ENCODE results near the gene C11orf24. TPM values are rescaled to one million over a fixed set of nuclear protein-coding genes. Genes with fewer than 3 reads are reported as not detected.

The C11orf24 gene
- total and polyA plus RNA-seq, 9 of the 15 experiments (the other 6 are each of a cell fraction or from before 2014, with no cell fraction given) = 2.0 to 65.2 (median 32.5) TPM

GRCh38 chr11:68297812-68298658, 26.3 kb upstream of the C11orf24 start (continued):
- TF ChIP-seq RAD21 (CRISPR knock-in tag; conservative IDR thresholded peaks at IDR 0.05 in 1 of 2, IDR thresholded peaks at IDR 0.05 in 1 of 2) (peak; percentile 98 to 99), ESRRA (IDR thresholded peaks at IDR 0.05; ENCODE audit: borderline replicate concordance, low read depth) (peak; percentile 87), KAT2B (IDR thresholded peaks at IDR 0.05; ENCODE audit: low read depth, low read length) (no peak), MNT (conservative IDR thresholded peaks at IDR 0.05) (peak; percentile 60 to 71), ARID2 (IDR thresholded peaks at IDR 0.05) (peak; percentile 72; the same call in 1 of the 2 replicates), YY1 (IDR thresholded peaks at IDR 0.05; ENCODE audit: borderline replicate concordance in 1 of 3, control insufficient read depth in 1 of 3, extremely low read depth in 1 of 3, insufficient read depth in 3 of 3, insufficient read length in 1 of 3, insufficient replicate concordance in 2 of 3, low read depth in 1 of 3, low read length in 2 of 3) (peak in 2 of 3 experiments; percentile 40 to 56), BCL6 (CRISPR knock-in tag; IDR thresholded peaks at IDR 0.05) (no peak), TCFL5 (CRISPR knock-in tag; conservative IDR thresholded peaks at IDR 0.05) (no peak), L3MBTL2 (IDR thresholded peaks at IDR 0.05) (peak; percentile 54; the same call in 1 of the 2 replicates), NELFE (IDR thresholded peaks at IDR 0.05; ENCODE audit: insufficient read depth, insufficient read length) (no peak), ZNF263 (CRISPR knock-in tag; IDR thresholded peaks at IDR 0.05; ENCODE audit: borderline replicate concordance) (no peak), ADNP (tag; IDR thresholded peaks at IDR 0.05) (peak; percentile 65; the same call in 1 of the 2 replicates), WHSC1 (IDR thresholded peaks at IDR 0.05; ENCODE audit: low read length) (no peak), KLF13 (tag; IDR thresholded peaks at IDR 0.05; ENCODE audit: borderline replicate concordance, low read depth) (0 out of 2 replicates have a peak, but pooled peaks have one; percentile 21)
- TF ChIP-seq, protein P1, sequence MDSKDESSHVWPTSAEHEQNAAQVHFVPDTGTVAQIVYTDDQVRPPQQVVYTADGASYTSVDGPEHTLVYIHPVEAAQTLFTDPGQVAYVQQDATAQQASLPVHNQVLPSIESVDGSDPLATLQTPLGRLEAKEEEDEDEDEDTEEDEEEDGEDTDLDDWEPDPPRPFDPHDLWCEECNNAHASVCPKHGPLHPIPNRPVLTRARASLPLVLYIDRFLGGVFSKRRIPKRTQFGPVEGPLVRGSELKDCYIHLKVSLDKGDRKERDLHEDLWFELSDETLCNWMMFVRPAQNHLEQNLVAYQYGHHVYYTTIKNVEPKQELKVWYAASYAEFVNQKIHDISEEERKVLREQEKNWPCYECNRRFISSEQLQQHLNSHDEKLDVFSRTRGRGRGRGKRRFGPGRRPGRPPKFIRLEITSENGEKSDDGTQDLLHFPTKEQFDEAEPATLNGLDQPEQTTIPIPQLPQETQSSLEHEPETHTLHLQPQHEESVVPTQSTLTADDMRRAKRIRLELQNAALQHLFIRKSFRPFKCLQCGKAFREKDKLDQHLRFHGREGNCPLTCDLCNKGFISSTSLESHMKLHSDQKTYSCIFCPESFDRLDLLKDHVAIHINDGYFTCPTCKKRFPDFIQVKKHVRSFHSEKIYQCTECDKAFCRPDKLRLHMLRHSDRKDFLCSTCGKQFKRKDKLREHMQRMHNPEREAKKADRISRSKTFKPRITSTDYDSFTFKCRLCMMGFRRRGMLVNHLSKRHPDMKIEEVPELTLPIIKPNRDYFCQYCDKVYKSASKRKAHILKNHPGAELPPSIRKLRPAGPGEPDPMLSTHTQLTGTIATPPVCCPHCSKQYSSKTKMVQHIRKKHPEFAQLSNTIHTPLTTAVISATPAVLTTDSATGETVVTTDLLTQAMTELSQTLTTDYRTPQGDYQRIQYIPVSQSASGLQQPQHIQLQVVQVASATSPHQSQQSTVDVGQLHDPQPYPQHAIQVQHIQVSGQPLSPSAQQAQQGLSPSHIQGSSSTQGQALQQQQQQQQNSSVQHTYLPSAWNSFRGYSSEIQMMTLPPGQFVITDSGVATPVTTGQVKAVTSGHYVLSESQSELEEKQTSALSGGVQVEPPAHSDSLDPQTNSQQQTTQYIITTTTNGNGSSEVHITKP (IDR thresholded peaks at IDR 0.05; ENCODE audit: partially characterized antibody) = peak; percentile 15
- TF ChIP-seq, protein P2, sequence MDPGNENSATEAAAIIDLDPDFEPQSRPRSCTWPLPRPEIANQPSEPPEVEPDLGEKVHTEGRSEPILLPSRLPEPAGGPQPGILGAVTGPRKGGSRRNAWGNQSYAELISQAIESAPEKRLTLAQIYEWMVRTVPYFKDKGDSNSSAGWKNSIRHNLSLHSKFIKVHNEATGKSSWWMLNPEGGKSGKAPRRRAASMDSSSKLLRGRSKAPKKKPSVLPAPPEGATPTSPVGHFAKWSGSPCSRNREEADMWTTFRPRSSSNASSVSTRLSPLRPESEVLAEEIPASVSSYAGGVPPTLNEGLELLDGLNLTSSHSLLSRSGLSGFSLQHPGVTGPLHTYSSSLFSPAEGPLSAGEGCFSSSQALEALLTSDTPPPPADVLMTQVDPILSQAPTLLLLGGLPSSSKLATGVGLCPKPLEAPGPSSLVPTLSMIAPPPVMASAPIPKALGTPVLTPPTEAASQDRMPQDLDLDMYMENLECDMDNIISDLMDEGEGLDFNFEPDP (CRISPR knock-in tag; IDR thresholded peaks at IDR 0.05) = no peak
- TF ChIP-seq, protein P3, sequence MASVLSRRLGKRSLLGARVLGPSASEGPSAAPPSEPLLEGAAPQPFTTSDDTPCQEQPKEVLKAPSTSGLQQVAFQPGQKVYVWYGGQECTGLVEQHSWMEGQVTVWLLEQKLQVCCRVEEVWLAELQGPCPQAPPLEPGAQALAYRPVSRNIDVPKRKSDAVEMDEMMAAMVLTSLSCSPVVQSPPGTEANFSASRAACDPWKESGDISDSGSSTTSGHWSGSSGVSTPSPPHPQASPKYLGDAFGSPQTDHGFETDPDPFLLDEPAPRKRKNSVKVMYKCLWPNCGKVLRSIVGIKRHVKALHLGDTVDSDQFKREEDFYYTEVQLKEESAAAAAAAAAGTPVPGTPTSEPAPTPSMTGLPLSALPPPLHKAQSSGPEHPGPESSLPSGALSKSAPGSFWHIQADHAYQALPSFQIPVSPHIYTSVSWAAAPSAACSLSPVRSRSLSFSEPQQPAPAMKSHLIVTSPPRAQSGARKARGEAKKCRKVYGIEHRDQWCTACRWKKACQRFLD (CRISPR knock-in tag; IDR thresholded peaks at IDR 0.05) = peak; percentile 44; the same call in 1 of the 2 replicates
